Measurements from ENCODE around the gene RPS15.
"Not testable (repeated sequence)": the region's sequence is repeated elsewhere in the genome, so short reads cannot be mapped to it uniquely, and the experiment has no call there.

The RPS15 gene

GRCh38 chr19:1420085-1420484, 18.1 kb upstream of the RPS15 start:
- DNase-seq (ENCODE audit: low read depth in 2 of 2), result not testable (repeated sequence)

DNA sequence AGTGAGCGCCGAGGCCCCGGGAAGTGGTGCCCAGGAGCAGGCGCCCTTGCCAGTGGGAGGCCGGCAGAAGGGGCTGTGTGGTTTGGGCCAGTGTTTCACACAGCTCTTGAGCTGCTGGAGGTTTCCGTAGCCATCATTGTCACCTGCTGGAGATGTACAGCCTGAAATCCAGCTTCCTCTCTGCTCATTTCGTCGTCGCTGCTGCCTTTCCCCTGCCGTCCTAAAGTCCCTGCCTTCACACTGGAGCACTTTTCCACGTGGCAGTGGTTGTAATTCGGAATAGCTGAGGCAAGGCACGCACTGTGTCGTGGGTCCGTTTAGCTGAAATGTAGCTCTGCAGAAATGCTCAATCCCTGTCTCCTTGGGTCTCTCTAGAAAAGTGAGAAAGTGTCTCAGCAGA, 17.6 kb upstream of the RPS15 start:
- no peak for DNase-seq (ENCODE audit: low read depth in 2 of 2)

DNA sequence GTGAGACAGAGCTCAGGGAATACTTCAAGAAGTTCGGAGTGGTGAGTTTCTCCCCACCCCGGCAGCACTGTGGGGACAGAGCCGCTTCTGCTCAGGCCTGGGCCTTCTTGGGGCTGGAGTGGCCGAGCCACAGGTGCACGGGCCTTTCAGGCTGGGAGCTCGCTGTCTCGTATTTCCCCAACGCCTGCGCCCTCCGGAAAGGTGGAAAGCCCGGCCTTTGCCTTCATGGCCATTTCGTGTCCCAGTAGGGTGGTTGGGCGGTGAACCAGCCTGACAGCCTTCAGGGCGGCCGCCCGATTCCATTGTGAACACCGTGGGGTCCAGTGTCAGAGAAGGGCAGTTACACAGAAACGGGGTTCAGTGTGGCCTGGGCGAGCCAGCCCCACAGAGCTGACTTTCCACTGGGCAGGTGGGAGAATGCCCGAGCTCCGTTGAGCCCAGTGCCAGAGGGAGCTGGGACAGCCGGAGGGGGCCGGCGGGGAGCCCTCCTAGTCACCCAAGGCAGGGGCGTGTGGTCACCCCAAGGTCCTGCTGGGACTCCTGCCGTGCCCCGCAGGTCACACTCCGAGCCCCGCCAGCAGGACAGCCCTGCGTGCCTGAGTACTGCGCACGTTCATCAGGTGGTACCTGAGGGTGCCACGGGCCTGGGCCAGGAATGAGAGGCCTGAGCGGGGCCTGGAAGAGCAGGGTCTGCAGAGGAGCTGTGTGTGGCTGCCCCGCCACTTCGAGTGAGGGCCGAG, 16.8 kb upstream of the RPS15 start:
- no peak for DNase-seq (ENCODE audit: low read depth in 2 of 2)

GRCh38 chr19:1421958-1422305, 16.3 kb upstream of the RPS15 start:
- DNase-seq (ENCODE audit: low read depth in 2 of 2), result no peak

- DNase-seq (ENCODE audit: low read depth in 2 of 2), result no peak
Measured at GRCh38 chr19:1422360-1422759, 15.8 kb upstream of the RPS15 start.

GRCh38 chr19:1422943-1423342, 15.3 kb upstream of the RPS15 start:
- DNase-seq (ENCODE audit: low read depth in 2 of 2), result no peak

DNA sequence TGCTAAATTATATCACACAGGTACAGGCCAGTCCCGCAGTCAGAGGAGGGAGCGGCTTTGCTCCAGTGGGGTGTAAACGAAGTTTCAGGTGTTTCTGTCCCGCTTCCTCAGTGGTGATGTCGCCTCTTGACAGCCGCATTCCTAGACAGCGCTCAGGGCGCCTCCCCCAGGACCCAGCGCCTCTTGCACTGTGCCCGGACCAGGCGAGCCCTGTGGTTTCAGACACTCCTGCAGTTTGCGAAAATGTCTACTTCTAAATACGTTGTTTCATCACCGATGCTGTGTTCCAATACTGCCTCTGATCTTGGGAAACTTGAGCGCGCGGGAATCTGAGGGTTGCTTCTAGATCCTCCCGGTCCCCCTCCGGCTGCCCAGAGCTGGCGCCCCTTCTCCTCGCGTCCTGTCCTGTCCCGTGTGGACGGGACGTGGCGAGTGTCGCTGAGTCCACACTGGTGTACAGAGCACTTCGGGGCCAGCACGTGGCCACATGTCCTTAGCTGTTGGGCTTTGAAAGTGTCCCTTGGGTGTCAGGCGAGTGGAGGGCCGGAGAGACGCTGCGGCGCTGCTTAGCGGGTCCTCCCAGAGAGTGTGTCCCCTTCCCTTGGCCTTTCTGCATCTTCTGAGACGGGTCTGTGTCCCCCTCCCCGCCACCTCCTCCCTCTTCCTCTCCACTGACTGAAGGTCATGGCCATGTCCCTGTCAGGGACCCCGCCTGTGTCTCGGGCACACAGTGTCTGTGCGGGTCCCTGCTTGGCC, 14.6 kb upstream of the RPS15 start:
- DNase-seq (ENCODE audit: low read depth in 2 of 2), result no peak

DNA sequence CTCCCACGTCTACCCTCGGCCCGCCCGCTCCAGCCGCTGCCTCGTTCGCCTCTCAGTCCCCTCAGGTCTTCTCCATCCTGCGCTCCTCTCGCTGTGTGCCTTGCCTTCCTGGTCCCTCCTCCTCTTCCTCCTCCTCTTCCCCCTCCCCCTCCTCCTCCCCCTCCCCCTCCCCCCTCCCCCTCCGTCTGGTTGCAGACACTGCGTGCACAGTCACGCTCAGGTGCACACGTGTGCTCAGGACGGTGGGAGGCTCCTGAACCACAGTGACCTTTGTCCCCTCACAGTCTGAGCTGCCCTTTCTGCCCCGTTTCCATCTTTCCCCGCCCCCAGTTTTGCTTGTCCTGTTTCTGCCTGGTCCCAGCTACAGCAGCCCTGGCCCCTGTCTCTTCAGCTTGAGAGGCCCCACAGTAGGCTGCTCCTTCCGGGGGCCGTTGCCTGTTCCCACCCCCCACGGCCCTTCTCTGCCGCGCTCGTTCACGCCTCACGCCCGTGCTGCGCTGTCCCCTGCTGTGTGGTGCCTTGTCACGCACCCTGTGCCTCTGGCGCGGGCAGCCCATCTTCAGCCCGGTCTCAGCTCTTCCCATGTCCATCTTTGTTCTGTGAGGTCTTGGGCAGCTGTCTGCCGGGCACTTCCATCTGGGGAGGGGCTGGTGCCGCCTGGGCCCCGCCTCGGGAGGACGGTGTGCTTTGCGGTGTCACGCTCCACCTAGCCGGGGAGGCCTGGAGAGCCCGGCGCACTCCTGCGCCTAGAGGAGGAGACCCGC, 13.8 kb upstream of the RPS15 start:
- no peak for DNase-seq (ENCODE audit: low read depth in 2 of 2)

DNA sequence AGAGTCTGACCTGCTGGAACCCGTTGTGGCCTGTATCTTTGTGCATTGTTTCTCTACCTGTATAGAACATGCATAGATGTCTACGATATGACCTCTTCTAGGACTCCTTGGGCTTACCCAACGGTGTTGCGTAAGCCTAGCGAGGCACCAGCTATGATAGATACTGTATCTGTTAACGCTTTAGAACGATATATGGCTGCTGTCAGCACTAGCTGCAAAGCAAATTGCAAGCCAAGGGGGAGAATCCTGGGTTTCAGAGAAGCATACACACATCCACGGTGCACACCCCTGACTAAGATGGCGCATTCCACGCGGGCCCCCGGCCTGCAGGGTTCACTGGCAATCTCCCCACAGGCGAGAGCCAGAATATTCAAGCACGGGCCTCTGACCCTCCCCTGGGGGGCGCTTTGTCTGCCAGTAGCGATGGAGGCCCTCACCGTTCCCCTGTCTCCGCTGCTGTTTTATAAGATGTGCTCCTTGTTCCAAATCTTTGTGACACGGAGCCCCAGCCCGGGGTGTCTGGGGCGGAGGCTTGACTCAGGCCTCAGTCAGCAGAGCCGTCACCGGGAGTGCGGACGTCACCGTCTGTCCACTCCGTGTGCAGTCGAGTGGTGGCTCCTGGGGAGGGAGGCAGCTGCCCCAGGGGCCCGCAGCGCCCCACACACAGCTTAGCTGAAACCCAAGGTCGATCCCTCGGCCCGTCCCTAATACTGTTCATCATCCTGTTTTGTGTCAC, 12.9 kb upstream of the RPS15 start:
- DNase-seq (ENCODE audit: low read depth in 2 of 2), result no peak

- DNase-seq (ENCODE audit: low read depth in 2 of 2), result no peak
Measured at GRCh38 chr19:1425902-1426301, 12.3 kb upstream of the RPS15 start.

GRCh38 chr19:1426736-1427135, 11.5 kb upstream of the RPS15 start:
- no peak for DNase-seq (ENCODE audit: low read depth in 2 of 2)

- DNase-seq (ENCODE audit: low read depth in 2 of 2), result no peak
Measured at GRCh38 chr19:1427221-1427920, 10.8 kb upstream of the RPS15 start.

- DNase-seq (ENCODE audit: low read depth in 2 of 2), result no peak
Measured at GRCh38 chr19:1428738-1429391, 9.3 kb upstream of the RPS15 start.

- no peak for DNase-seq (ENCODE audit: low read depth in 2 of 2)
Measured at GRCh38 chr19:1429750-1430149, 8.4 kb upstream of the RPS15 start.

- no peak for DNase-seq (ENCODE audit: low read depth in 2 of 2)
Measured at GRCh38 chr19:1430246-1430645, 8.0 kb upstream of the RPS15 start.

DNA sequence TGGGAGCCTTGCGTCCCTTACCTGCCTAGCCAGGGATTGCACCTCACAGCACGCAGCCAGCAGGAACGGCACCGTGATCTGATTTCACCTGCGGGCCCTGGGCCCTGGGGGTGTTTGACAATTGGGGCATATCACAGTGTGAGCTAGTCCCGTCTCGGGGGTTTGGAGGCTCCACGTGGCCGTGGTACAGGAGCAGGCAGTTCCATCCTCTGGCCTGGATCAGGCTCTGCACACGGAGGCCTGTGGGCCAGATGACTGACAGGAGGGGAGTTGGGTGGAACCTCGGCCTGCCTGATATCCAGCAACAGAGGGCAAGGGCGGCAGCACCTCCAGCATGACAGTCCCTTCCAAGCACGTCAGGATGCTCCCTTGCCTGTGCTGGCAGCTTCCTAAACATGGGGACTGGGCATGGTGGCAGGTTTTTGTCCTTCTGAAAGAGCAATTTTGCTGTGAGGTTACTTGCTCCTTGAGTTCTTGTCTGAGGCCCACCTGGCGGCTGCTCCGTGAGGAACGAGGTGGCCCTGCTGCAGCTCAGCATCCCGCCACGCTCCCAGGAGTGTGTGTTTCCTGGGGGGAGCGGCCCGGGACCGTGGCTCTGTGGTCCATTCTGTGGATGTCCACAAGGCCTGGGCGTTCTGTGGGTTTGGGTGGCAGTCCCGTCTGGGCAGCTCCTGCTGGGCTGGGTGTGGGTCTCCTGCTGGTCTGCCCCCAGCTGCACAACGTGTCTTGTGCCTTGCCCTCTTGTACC, 6.3 kb upstream of the RPS15 start:
- no peak for DNase-seq (ENCODE audit: low read depth in 2 of 2)

GRCh38 chr19:1432507-1432887, 5.7 kb upstream of the RPS15 start:
- DNase-seq (ENCODE audit: low read depth in 2 of 2), result no peak

- no peak for DNase-seq (ENCODE audit: low read depth in 2 of 2)
Measured at GRCh38 chr19:1433119-1434039, 4.8 kb upstream of the RPS15 start.

DNA sequence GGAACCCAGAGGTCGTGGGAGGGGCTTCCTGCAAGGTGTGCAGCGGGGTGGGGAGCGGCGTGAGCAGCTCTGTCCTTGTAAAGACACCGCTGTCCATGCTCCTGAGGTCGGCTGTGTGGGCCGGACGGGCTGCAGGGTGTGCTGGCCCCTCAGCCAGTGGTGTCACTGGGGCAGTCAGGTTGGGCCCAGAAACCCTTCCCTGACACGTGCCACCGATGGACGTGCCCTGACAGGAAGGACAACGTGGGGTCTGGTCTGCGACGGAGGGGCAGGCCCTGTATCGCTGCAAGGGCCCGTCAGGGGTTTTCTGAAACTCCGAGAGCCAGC, 4.2 kb upstream of the RPS15 start:
- no peak for DNase-seq (ENCODE audit: low read depth in 2 of 2)

Measured in stimulated activated CD4-positive, alpha-beta T cell treated with anti-CD3 and anti-CD28 coated beads, Interleukin-15, amount 100 ng/mL, for 48 hours (primary cell).